Measurements from ENCODE around the gene TMTC2. TPM values are rescaled to one million over a fixed set of nuclear protein-coding genes. Genes with fewer than 3 reads are reported as not detected.

The TMTC2 gene
- total RNA-seq, 1 donor from 2014 or later = 25.5 TPM

- no peak overlapping the region for H3K27ac Mint-ChIP-seq
- no peak overlapping the region for H3K9ac ChIP-seq
- no peaks in the 10 kb centered on the region for H3K9me3 Mint-ChIP-seq
- no peak for DNase-seq (ENCODE audit: low spot score)
- no peaks in the 10 kb centered on the region for H3K27me3 Mint-ChIP-seq (ENCODE audit: insufficient read depth, low read depth)
- no peak for TF ChIP-seq EZH2 (IDR thresholded peaks at IDR 0.05)
- TF ChIP-seq CTCF (IDR thresholded peaks at IDR 0.05) = no peak
- no peak for TF ChIP-seq EZH2phosphoT487 (IDR thresholded peaks at IDR 0.05)
- H2AFZ ChIP-seq (replicated peaks) = no peak overlapping the region
- no peaks in the 10 kb centered on the region for H3K27me3 ChIP-seq
- H3K4me3 ChIP-seq = no peak overlapping the region
- H4K20me1 ChIP-seq (ENCODE audit: low read depth) = no peaks in the 10 kb centered on the region
- H3K4me1 ChIP-seq = peaks cover 5% of the 10 kb centered on the region
- H3K4me1 Mint-ChIP-seq = peaks cover 3% of the 10 kb centered on the region
- H3K36me3 Mint-ChIP-seq = no peaks in the 10 kb centered on the region
- H3K4me2 ChIP-seq = no peak overlapping the region
- no peaks in the 10 kb centered on the region for H3F3A ChIP-seq (ENCODE audit: low read depth)
- H3K9me3 ChIP-seq (ENCODE audit: low read depth) = no peaks in the 10 kb centered on the region
- H3K36me3 ChIP-seq = no peaks in the 10 kb centered on the region
- no peak overlapping the region for H3K4me3 Mint-ChIP-seq
- no peak overlapping the region for H3K27ac ChIP-seq
- no peaks in the 10 kb centered on the region for H3K79me2 ChIP-seq (ENCODE audit: low read depth)
Observed at GRCh38 chr12:83179999-83180398, 493.3 kb downstream of the TMTC2 start.

GRCh38 chr12:83181074-83181473 is 494.4 kb downstream of the TMTC2 start:
- no peak overlapping the region for H3K4me3 Mint-ChIP-seq
- no peak overlapping the region for H2AFZ ChIP-seq (replicated peaks)
- H3K36me3 Mint-ChIP-seq = no peaks in the 10 kb centered on the region
- H3F3A ChIP-seq (ENCODE audit: low read depth) = no peaks in the 10 kb centered on the region
- peaks cover 16% of the 10 kb centered on the region for H3K4me1 ChIP-seq
- H3K36me3 ChIP-seq = no peaks in the 10 kb centered on the region
- DNase-seq (ENCODE audit: low spot score) = no peak
- TF ChIP-seq EZH2phosphoT487 (IDR thresholded peaks at IDR 0.05) (no peak), EZH2 (IDR thresholded peaks at IDR 0.05) (no peak), CTCF (IDR thresholded peaks at IDR 0.05) (no peak)
- no peak overlapping the region for H3K9ac ChIP-seq
- H3K27me3 Mint-ChIP-seq (ENCODE audit: insufficient read depth, low read depth) = no peaks in the 10 kb centered on the region
- H3K4me1 Mint-ChIP-seq = peaks cover 9% of the 10 kb centered on the region
- no peaks in the 10 kb centered on the region for H3K27me3 ChIP-seq
- no peaks in the 10 kb centered on the region for H4K20me1 ChIP-seq (ENCODE audit: low read depth)
- H3K4me2 ChIP-seq = no peak overlapping the region
- no peak overlapping the region for H3K27ac Mint-ChIP-seq
- H3K79me2 ChIP-seq (ENCODE audit: low read depth) = no peaks in the 10 kb centered on the region
- H3K9me3 Mint-ChIP-seq = no peaks in the 10 kb centered on the region
- no peak overlapping the region for H3K4me3 ChIP-seq
- H3K27ac ChIP-seq = no peak overlapping the region
- H3K9me3 ChIP-seq (ENCODE audit: low read depth) = no peaks in the 10 kb centered on the region

- H3K36me3 Mint-ChIP-seq = no peaks in the 10 kb centered on the region
- Histone ChIP-seq H3K27ac (no peak overlapping the region), H3K9me3 (ENCODE audit: low read depth) (no peaks in the 10 kb centered on the region), H4K20me1 (ENCODE audit: low read depth) (no peaks in the 10 kb centered on the region), H3K4me2 (no peak overlapping the region), H3K4me1 (peaks cover 23% of the 10 kb centered on the region), H3K79me2 (ENCODE audit: low read depth) (no peaks in the 10 kb centered on the region), H3K27me3 (no peaks in the 10 kb centered on the region), H2AFZ (replicated peaks) (no peak overlapping the region), H3F3A (ENCODE audit: low read depth) (no peaks in the 10 kb centered on the region), H3K36me3 (no peaks in the 10 kb centered on the region), H3K9ac (no peak overlapping the region), H3K4me3 (no peak overlapping the region)
- no peak overlapping the region for H3K4me3 Mint-ChIP-seq
- DNase-seq (ENCODE audit: low spot score) = no peak
- H3K9me3 Mint-ChIP-seq = peaks cover 2% of the 10 kb centered on the region
- peaks cover 9% of the 10 kb centered on the region for H3K4me1 Mint-ChIP-seq
- H3K27ac Mint-ChIP-seq = no peak overlapping the region
- no peak for TF ChIP-seq CTCF (IDR thresholded peaks at IDR 0.05)
- TF ChIP-seq EZH2 (IDR thresholded peaks at IDR 0.05) = no peak
- no peak for TF ChIP-seq EZH2phosphoT487 (IDR thresholded peaks at IDR 0.05)
- H3K27me3 Mint-ChIP-seq (ENCODE audit: insufficient read depth, low read depth) = no peaks in the 10 kb centered on the region
Observed at GRCh38 chr12:83183132-83183531, 496.4 kb downstream of the TMTC2 start.

Small RNAs within 50 kb of the gene (small RNA-seq; reads per million reads assigned to genes)
- not detected for gene RNU6-977P
